Retinal pigment epithelial cell (primary cell): ENCODE data around the gene EYS.
"Not testable (repeated sequence)": the region's sequence is repeated elsewhere in the genome, so short reads cannot be mapped to it uniquely, and the experiment has no call there.

ENCODE experiments used
- DNase-seq: peaks from one replicate; pipeline ENCODE4 v3.0.0-alpha.2; 2010; ENCODE audit warnings: low read depth
- H3K4me3 ChIP-seq: 2 replicates; pipeline ENCODE4 v1.5.1; 2011; ENCODE audit warnings: mild to moderate bottlenecking, low read length, control low read depth, moderate library complexity
- CTCF ChIP-seq: conservative IDR thresholded peaks from 2 replicates; pipeline ENCODE4 v1.5.1; 2011; ENCODE audit warnings: low read depth, low read length, control low read depth, inconsistent platforms

The EYS gene

GRCh38 chr6:64256483-64256882, 1450.5 kb downstream of the EYS start:
- DNase-seq, result no peak
- TF ChIP-seq CTCF, result no peak
- H3K4me3 ChIP-seq, result no peak overlapping the region

- no peak for DNase-seq
- H3K4me3 ChIP-seq, result no peak overlapping the region
- TF ChIP-seq CTCF, result no peak
Observed at GRCh38 chr6:64255000-64255399, 1452.0 kb downstream of the EYS start.

GRCh38 chr6:64254558-64254957, 1452.5 kb downstream of the EYS start:
- no peak for TF ChIP-seq CTCF
- H3K4me3 ChIP-seq, result no peak overlapping the region
- DNase-seq, result no peak

GRCh38 chr6:64252256-64252655, 1454.8 kb downstream of the EYS start:
- no peak for TF ChIP-seq CTCF

GRCh38 chr6:64250126-64250525, 1456.9 kb downstream of the EYS start:
- no peak overlapping the region for H3K4me3 ChIP-seq
- no peak for DNase-seq
- TF ChIP-seq CTCF, result no peak

More at GRCh38 chr6:64252256-64252655, 1454.8 kb downstream of the EYS start:
- DNase-seq, result no peak
- no peak overlapping the region for H3K4me3 ChIP-seq

- no peak for TF ChIP-seq CTCF
- no peak for DNase-seq
- H3K4me3 ChIP-seq, result no peak overlapping the region
Observed at GRCh38 chr6:64249115-64249514, 1457.9 kb downstream of the EYS start.

- H3K4me3 ChIP-seq, result no peak overlapping the region
- DNase-seq, result no peak
- no peak for TF ChIP-seq CTCF
Observed at GRCh38 chr6:64243618-64244017, 1463.4 kb downstream of the EYS start.

GRCh38 chr6:64238908-64239307, 1468.1 kb downstream of the EYS start:
- H3K4me3 ChIP-seq, DNase-seq: not testable (repeated sequence)
